Endothelial cell (in vitro differentiated cells): ENCODE data around the gene CYP46A1. TPM values are rescaled to one million over a fixed set of nuclear protein-coding genes. Genes with fewer than 3 reads are reported as not detected.

Experiments used
- DNase-seq: peaks from one replicate; pipeline ENCODE4 v3.0.0; 2021; ENCODE audit warnings: low spot score
- H3K27ac Mint-ChIP-seq: one replicate; pipeline ENCODE4 v1.8.0; 2021; ENCODE audit warnings: mixed read lengths, inconsistent platforms; ENCODE audit not compliant: unreplicated experiment
- H3K27me3 Mint-ChIP-seq: one replicate; pipeline ENCODE4 v1.8.0; 2021; ENCODE audit warnings: mild to moderate bottlenecking, moderate library complexity, mixed read lengths, inconsistent platforms; ENCODE audit not compliant: unreplicated experiment
- H3K36me3 Mint-ChIP-seq: one replicate; pipeline ENCODE4 v1.8.0; 2021; ENCODE audit warnings: mild to moderate bottlenecking, low read depth, mixed read lengths, inconsistent platforms; ENCODE audit not compliant: unreplicated experiment
- H3K4me1 Mint-ChIP-seq: one replicate; pipeline ENCODE4 v1.8.0; 2021; ENCODE audit warnings: mild to moderate bottlenecking, mixed read lengths, inconsistent platforms; ENCODE audit not compliant: unreplicated experiment
- H3K4me3 Mint-ChIP-seq: one replicate; pipeline ENCODE4 v1.8.0; 2021; ENCODE audit warnings: mild to moderate bottlenecking, mixed read lengths, inconsistent platforms; ENCODE audit not compliant: unreplicated experiment
- H3K9me3 Mint-ChIP-seq: one replicate; pipeline ENCODE4 v1.8.0; 2021; ENCODE audit warnings: mixed read lengths, inconsistent platforms; ENCODE audit not compliant: unreplicated experiment
- CTCF ChIP-seq: fragments of 200-600 bp; sonication (generic); IDR thresholded peaks from one replicate; pipeline ENCODE4 v1.5.0; 2021; ENCODE audit warnings: antibody characterized with exemption; ENCODE audit not compliant: unreplicated experiment
- total RNA-seq: library from RNA; stranded (reverse); fragmentation: NEBNext Ultra II Directional; extraction: Animal tissue kit (Norgen Biotek cat#: 25700); gene quantifications from one replicate; pipeline ENCODE4 v1.2.1, GENCODE V29; 2021; ENCODE audit not compliant: unreplicated experiment

CYP46A1 gene
- total RNA-seq, 1 donor from 2014 or later = 5.2 TPM

DNA sequence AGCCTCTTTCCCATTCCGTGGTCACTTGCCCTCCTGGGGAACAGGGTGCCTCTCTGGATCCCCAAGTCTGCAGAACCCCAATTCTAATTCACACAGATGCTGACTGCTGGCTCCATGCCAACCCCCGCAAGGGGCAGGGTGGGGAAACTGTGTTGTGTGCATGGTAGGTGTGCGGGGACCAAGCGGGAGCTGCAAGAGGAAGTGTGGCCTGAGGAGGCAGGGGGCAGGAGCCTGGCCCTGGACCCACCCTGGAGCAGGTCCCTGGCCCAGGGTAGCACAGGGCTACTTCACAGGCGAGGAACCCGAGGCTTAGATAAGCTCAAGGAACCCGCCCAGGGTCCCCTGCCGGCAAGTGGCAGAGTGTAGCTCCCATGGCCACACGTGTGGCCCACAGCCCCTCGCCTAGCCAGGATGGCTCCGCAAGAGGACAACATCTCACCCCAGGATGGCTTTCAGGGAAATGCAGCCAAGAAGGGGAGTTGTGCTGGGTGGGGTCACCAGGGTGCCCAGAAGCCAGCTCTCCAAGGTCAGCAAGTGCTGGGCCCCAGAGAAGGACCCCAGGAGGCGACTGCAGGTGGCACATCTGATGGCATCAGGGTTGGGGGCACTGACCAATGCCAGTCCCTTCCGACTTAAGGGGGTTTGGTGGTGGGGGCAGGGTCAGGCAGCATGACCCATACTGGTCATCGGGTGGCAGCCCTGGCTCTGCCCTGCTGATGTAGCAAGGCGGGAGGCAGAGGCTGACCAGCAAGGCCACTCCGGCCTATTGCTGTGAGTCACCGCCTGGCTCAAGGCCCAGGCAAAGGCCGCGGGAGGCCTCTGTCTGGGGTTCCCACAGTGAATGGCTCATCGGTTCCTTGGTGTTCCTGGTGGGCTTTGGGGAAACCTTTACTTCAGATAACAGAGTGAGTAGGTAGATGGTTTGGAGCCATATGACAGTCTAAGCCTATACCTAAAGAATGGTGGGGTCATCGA is 71.8 kb downstream of the CYP46A1 start:
- no peaks in the 10 kb centered on the region for H3K9me3 Mint-ChIP-seq
- peaks cover 38% of the 10 kb centered on the region for H3K4me1 Mint-ChIP-seq
- DNase-seq = no peak
- H3K36me3 Mint-ChIP-seq = no peaks in the 10 kb centered on the region
- no peak overlapping the region for H3K27ac Mint-ChIP-seq
- H3K4me3 Mint-ChIP-seq = no peak overlapping the region
- H3K27me3 Mint-ChIP-seq = peaks cover 12% of the 10 kb centered on the region
- no peak for TF ChIP-seq CTCF

DNA sequence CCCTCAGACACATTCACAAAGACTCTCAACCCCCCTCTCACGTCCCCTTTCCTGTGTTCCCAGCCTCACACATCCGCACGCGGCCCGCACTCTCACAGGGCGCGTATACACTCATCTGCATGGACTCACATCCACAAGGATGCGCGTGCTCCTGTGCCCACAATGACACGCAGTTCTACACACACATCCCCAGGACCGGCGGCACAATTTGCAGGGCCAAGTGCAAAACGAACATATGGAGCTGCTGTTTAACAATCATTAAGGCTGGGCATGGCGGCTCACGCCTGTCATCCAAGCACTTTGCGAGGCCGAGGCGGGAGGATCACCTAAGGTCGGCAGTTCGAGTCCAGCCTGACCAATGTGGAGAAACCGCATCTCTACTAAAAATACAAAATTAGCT is 72.7 kb downstream of the CYP46A1 start:
- H3K9me3 Mint-ChIP-seq = no peaks in the 10 kb centered on the region
- DNase-seq = no peak
- H3K27ac Mint-ChIP-seq = no peak overlapping the region
- H3K36me3 Mint-ChIP-seq = no peaks in the 10 kb centered on the region
- peaks cover 32% of the 10 kb centered on the region for H3K4me1 Mint-ChIP-seq
- no peak overlapping the region for H3K4me3 Mint-ChIP-seq
- TF ChIP-seq CTCF = no peak
- H3K27me3 Mint-ChIP-seq = peaks cover 7% of the 10 kb centered on the region

- H3K4me1 Mint-ChIP-seq = peaks cover 25% of the 10 kb centered on the region
- no peaks in the 10 kb centered on the region for H3K36me3 Mint-ChIP-seq
- H3K4me3 Mint-ChIP-seq = no peak overlapping the region
- TF ChIP-seq CTCF = no peak
- DNase-seq = no peak
- H3K9me3 Mint-ChIP-seq = no peaks in the 10 kb centered on the region
- H3K27me3 Mint-ChIP-seq = peaks cover 5% of the 10 kb centered on the region
- no peak overlapping the region for H3K27ac Mint-ChIP-seq
Observed at GRCh38 chr14:99757331-99758070, 73.4 kb downstream of the CYP46A1 start.

GRCh38 chr14:99758121-99758821 is 74.2 kb downstream of the CYP46A1 start:
- H3K27ac Mint-ChIP-seq = no peak overlapping the region

More at GRCh38 chr14:99758121-99758821, 74.2 kb downstream of the CYP46A1 start:
- TF ChIP-seq CTCF = no peak
- DNase-seq = no peak
- Mint-ChIP-seq H3K4me1 (peaks cover 19% of the 10 kb centered on the region), H3K9me3 (peaks cover 4% of the 10 kb centered on the region), H3K4me3 (no peak overlapping the region), H3K27me3 (peaks cover 5% of the 10 kb centered on the region), H3K36me3 (no peaks in the 10 kb centered on the region)
